Dermis blood vessel endothelial cell (primary cell): Measurements from ENCODE around the gene CD151. TPM values are rescaled to one million over a fixed set of nuclear protein-coding genes. Genes with fewer than 3 reads are reported as not detected.
A peak's percentile ranks its signal among the peaks of the same experiment; 100 is the strongest.

Source experiments
- DNase-seq: peaks from one replicate; pipeline ENCODE4 v3.0.0; 2010
- total RNA-seq: library from RNA; depleted of rRNA; stranded (reverse); fragments of >200 nt; gene quantifications from 2 replicates; pipeline ENCODE4 v1.2.3, GENCODE V29; 2014

CD151 gene
- total RNA-seq, 1 donor from 2014 or later, result 700 TPM

DNA sequence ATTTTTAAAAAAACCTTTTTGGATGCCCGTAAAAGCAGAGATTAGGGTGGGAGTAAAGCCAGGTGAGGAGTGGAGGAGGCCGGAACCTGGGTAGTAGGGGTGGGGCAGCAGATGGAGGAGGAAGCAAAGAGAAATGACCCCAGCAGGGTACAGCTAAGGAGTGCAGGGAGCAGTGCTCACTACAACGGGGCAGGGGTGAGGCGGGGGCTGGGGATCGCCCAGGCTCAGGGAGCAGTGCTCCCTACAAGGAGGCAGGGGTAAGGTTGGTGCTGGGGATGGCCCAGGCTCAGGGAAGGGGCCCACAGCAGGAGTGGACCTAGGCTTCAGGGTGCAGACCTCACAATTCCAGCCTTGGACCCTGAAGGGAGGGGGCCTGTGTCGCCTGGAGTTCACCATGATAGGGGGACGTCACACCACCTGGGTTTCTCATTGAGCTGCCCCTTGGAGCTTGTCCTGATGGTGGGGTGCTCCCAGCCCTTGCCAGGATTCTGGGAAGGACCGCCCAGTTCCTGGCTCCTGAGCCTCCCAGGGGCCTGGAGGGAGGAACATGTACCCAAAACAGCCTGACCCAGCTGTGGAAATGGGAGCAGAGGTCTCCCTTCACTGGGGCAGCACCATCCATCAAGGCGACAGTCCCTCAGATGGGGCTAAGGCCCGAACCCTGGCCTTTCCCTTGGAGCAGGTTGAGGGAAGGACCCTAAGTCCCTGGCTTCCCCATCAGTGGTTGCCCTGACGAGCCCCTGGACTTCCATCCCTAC, 16.9 kb upstream of the CD151 start:
- DNase-seq, result no peak

DNA sequence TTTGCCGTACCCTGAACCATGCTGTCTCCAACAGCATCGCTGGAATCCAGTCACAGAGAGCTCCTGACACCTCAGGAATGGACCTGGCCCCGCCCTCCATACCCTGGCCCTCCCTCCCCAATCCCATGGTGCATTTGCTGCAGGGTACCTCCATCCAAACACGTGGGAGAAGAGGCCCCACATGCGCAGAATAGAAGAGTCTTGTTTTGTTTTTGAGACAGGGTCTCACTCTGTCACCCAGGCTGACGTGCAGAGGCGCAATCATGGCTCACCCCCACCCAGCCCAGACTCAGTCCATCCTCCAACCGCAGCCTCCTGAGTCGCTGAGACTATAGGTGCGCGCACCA, 16.3 kb upstream of the CD151 start:
- no peak for DNase-seq

DNA sequence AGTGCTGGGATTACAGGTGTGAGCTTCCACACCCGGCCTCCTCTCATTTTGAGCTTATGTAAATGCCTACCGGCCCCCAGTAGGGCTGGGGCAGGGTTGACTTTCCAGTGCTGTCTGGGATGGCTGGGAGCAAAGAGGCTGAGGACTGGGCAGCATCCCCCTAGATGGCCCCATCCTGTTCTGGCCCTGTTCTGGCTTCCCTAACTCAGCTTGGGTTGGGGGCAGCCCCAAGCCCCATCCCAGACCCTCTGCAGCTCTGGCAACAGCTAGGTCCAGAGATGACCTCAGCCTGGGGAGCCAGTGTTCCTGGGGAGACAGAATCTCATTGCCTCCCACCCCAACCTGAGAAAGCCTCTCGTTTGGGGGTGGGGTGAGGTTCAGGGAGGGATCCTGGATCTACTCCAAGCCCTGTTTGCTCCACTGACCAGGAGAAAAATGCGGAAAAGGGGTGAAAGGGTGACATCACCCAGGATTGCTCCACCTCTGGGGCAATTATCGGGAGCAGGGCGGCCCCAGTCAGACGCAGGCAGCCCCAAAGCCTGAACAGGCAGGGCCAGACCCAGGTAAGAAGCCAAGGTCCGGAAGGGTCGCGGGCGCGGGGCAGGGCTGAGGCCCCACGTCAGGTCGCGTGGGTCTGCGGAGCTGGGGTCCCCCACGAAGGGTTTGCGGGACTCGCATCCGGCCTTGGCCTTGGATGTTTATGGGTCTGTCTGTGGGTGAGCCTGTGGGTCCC, 14.2 kb upstream of the CD151 start, which contains the start of gene PNPLA2:
PNPLA2 (plus strand) TSS at position 519 of the 733 bp plus-strand sequence. CDS start 805 bp downstream, outside the sequence.
- DNase-seq, result no peak

DNA sequence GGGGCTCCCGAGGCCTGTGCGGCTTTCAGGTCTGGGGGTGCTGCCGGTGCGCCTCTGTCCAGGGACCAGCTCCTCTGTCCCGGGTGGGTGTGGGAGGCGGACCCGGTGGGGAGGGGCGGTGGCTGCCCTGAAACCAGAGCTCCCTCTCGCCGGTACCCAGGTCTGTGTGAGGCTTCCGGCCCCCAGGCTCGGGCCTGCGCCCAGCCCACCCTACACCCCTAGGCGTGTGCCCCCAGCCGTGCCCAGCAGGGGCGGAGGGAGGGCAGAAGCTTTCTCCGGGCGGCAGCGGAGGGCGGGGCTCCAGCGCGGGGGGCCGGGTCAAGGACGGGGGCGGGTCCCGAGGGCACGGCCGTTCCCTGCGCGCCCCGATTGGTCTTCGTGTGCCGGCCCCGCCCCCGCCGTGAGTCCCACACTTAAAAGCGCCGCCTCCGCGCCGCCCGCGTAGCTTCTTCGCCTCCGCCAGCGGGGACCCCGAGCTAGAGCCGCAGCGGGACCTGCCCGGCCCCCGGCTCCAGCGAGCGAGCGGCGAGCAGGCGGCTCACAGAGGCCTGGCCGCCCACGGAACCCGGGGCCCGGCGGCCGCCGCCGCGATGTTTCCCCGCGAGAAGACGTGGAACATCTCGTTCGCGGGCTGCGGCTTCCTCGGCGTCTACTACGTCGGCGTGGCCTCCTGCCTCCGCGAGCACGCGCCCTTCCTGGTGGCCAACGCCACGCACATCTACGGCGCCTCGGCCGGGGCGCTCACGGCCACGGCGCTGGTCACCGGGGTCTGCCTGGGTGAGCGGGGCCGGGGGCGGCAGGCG, 13.4 kb upstream of the CD151 start:
- DNase-seq, result peak; percentile 91

DNA sequence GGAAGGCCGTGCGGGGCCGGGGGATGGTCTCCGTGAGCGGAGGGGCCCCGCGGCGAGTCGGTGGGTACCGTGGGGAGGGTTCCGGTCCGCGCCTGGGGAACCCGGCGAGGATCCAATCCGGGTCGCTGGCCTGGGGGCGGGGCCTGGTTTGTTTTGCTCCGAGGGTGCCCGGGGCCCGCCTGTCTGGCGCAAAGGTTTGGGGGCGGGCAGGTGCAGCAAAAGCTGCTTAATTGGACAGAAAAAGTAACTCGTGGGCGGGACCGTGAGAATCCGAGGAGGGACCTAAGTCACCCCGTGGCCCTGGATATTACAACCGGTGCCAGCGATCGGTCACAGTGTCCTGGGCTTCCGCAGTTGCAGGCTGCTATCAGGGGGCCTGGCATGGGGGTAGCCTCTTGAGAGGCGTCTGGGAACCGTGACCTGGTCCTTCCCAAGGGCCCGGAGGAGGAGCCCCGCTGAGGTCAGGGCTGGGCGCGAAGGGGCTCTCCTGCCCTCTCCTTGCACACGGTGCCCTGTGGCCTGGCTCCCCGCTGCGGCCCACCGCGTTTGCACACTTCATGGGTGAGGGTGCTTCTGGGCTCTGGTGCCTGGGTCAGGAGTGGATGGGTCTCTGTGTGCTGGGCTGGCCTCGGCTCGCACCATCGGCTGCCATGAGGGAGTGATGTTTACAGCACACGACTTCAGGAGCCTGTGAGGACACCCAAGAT, 12.7 kb upstream of the CD151 start:
- peak; percentile 85 for DNase-seq

DNA sequence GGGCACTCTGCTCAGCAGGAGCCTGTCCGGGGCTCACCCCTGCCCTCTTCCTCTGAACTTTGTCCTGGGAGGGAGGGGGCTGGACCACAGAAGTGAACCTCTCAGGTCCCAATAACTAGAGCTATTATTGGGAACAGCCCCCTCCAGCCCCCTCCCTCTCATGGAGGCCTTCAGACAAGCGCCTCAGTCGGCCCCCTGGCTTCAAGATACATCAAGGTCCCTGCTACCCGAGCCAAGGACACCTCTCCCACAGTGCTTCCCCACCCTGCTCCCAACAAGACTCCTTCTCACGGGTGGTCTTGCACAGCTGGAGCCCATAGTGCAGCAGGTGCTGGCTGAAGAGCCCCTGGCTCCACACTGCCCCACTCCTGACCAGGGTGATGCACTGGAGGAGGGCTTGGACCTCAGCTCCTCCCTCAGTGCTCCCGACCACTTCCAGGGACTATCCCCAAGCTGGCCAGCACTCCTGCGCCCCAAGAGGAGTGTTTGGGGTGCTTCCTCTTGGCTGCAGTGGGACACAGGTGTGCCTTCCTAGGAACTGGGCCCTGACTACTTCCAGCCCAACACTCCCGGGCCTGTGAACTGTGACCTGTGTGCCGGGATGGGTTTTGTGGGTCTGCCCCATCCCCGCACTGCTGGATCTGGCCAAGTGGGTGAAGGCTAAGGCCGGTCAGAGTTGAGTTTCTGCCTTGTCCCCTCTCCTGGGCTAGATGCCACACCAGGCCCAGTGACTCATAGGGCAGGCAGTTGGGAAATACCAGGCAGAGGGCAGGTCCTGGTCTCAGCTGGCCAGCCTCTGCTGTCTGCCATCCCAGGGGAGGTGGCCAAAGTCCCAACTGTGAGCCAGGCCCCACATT, 11.9 kb upstream of the CD151 start:
- peak; percentile 50 for DNase-seq

DNA sequence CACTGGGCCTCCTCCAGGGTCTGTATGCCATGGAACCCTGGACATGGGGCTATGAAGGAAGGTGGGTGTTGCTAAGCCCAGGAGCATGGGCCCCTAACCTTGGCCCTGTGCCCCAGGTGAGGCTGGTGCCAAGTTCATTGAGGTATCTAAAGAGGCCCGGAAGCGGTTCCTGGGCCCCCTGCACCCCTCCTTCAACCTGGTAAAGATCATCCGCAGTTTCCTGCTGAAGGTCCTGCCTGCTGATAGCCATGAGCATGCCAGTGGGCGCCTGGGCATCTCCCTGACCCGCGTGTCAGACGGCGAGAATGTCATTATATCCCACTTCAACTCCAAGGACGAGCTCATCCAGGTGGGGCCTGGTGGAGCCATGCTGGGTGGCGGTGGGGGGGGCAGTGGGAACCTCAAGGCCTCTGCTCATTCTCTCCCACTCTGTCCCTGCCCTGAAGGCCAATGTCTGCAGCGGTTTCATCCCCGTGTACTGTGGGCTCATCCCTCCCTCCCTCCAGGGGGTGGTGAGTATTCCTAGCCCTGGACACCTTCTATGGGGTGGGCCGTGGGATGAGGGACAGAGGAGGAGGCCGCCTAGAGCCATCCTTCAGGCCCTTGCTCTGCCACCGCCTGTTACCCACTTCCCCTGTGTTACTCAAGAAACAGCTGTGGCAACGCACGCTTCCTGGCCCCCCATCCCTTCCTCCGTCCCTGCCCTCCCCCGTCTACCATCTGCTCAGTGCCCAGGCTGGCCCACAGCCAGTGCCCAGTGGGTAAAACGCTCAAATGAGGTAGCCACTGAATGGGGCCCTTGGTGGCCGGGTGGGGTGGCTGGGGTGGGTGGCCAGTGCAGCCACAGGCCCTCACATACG, 11.0 kb upstream of the CD151 start:
- no peak for DNase-seq

DNA sequence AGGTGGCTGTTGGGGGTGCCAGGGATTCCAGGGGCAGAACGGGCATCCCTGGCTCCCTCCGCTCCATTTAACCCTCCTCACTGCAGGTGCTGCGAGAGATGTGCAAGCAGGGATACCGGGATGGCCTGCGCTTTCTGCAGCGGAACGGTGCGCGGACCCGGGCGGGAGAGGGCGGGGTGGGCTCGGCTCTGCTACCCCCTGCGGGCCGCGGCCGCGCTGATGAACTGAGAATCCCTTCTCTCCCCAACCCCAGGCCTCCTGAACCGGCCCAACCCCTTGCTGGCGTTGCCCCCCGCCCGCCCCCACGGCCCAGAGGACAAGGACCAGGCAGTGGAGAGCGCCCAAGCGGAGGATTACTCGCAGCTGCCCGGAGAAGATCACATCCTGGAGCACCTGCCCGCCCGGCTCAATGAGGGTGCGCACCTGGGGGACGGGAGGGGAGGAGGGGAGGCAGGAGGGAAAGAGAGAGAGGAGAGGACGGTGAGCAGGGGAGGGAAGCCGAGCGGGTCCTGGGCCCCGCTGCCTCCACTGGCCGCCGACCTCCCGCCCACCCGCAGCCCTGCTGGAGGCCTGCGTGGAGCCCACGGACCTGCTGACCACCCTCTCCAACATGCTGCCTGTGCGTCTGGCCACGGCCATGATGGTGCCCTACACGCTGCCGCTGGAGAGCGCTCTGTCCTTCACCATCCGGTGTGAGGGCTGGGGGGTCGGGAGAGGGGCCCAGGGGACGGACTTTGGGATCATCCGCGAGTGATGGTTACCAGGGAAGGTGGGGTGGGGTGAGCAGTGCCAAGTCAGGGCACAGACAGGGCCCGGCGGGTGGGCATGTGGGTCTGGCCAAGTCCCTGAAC, 9.1 kb upstream of the CD151 start:
- DNase-seq, result no peak

DNA sequence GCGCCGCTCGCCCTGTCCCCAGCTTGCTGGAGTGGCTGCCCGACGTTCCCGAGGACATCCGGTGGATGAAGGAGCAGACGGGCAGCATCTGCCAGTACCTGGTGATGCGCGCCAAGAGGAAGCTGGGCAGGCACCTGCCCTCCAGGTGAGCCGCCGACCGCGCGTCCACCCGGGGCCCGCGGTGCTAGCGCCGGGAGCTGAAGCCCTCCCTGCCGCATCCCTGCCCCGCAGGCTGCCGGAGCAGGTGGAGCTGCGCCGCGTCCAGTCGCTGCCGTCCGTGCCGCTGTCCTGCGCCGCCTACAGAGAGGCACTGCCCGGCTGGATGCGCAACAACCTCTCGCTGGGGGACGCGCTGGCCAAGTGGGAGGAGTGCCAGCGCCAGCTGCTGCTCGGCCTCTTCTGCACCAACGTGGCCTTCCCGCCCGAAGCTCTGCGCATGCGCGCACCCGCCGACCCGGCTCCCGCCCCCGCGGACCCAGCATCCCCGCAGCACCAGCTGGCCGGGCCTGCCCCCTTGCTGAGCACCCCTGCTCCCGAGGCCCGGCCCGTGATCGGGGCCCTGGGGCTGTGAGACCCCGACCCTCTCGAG, 8.4 kb upstream of the CD151 start:
- no peak for DNase-seq

DNA sequence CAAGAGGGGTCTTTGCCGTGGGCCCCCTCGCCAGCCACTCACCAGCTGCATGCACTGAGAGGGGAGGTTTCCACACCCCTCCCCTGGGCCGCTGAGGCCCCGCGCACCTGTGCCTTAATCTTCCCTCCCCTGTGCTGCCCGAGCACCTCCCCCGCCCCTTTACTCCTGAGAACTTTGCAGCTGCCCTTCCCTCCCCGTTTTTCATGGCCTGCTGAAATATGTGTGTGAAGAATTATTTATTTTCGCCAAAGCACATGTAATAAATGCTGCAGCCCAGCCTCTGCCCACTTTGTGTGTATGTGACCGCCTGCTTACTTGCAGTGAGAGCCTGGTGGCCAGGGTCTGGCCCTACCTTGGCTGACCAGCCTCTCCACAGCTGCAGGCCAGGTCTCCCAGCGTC, 7.8 kb upstream of the CD151 start:
- no peak for DNase-seq

DNA sequence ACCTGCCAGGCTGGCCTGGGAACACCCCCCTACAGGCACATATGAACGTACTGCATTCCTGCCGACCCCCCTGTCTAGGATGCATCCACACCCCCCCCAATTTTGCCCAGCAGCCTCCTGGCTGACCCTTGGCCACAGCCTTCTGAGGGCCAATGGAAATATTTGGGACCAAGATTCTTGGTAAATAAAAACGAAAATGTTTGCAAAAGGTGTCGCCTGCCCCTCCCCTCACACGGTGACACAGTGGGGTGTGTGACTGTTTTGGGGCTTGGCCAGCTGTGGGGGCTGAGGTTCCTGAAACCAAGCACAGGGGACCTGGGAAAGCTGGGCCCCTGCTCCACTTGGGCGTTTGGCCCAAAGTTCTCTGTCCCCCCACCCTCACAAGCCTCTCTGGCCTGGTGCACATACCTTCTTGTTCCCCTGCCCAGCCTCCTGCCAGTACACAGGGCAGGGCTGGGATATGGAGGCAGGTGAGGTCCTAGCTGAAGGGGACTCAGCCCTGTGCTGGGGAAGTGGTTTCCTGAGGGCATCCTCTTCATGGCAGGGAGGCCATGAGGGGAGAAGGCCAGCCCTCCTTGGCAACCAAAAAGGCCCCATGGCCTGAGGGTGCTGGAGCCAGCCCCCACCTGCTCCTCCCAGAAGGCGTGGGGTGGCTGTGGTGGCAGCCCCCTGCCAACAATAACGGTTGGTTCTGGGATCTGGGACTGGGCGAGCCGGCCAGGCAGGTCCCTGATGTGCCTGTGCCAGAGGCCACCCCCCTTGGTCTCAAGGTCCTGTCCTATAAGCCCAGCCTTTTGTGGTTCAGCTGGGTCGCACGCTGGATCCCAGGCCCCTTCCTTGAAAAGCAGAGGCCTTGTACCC, 7.2 kb upstream of the CD151 start:
- no peak for DNase-seq

DNA sequence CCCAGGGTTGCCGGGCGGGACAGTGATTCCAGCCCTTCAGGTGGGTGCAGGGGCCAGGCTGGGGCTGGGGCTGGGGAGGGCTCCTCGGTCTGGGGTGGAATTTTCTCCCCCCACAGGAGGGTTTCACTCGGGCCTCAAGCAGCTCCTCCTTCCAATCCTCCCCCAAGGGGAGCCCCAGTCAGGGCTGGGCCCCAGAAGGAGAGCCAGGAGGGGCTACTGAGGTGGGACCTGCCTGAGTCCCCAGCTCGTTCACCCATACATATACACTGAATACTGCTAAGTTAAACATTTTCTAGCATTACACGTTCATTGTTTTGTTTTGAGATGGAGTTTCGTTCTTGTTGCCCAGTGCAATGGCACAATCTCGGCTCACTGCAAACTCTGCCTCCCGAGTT, 6.5 kb upstream of the CD151 start:
- no peak for DNase-seq

DNA sequence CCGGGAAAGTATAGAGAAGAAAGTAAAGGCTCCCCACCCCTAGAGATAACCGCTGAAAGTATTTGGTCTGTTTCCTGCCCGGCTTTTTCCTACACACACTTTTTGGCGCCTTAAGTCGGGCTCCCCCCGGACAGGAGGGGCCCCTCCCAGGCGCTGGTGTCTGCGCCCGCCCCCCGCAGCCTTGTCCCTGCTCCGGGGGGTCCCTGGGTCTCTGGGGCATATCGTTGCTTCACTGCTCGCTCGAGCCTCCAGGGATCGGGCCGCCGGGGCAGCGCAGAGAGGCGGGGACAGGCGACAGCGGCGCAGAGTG, 6.0 kb upstream of the CD151 start:
- DNase-seq, result no peak

DNA sequence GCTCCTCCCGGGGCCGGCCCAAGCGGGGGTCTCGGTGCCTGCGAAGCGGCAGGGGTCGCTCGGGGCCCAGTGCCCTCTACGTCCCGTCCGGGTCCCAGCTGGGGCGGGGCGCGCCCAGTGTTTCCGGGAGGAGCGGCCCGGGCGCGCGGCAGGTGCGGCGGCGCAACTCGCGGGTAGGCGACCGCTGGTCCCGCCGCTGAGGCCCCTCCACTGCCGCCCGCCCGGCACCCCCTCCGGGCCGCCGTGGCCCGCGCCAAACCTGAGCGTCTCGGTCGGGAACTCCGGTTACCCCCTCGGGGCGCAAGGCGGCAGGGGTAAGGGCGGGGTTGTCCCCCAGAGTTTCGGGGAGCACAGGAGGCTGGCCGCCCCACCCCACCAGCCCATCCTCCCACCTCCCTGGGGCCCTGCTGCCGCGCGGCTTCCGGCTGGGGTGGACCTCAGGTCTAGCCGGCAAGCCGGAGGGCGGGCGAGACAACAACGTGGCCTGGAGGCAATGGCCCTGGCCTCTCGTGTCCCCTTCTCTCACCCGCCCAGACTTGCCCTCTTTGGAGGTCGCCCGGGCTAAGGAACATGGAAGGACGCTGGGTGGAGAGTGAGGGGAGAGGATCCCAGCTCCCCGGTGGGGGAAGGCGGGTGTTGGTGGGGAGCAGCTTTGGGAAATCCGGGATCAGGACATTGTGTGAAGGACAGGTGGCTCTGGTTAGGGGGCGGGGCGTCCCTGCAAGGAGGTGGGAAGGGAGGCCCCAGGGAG, 5.4 kb upstream of the CD151 start:
- DNase-seq, result no peak

DNA sequence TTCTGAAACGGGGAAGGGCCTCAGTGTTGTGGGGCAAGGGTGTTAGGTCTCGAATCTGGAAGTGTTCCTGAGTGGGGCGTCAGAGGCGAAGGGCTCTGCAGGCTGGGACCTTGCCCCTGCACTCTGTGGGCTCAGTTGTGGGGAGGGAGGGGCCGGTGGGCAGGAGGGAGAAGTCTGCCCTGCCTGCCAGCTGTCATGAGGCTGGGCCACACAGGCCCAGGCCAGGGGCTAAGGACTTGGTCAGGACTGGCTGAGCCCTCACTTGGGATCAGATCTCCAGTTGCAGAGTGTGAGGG, 4.9 kb upstream of the CD151 start, which contains the start of gene CRACR2B:
CRACR2B (plus strand) TSS at position 23 of the 296 bp plus-strand sequence. CDS start 689 bp downstream, outside the sequence.
- DNase-seq, result no peak

DNA sequence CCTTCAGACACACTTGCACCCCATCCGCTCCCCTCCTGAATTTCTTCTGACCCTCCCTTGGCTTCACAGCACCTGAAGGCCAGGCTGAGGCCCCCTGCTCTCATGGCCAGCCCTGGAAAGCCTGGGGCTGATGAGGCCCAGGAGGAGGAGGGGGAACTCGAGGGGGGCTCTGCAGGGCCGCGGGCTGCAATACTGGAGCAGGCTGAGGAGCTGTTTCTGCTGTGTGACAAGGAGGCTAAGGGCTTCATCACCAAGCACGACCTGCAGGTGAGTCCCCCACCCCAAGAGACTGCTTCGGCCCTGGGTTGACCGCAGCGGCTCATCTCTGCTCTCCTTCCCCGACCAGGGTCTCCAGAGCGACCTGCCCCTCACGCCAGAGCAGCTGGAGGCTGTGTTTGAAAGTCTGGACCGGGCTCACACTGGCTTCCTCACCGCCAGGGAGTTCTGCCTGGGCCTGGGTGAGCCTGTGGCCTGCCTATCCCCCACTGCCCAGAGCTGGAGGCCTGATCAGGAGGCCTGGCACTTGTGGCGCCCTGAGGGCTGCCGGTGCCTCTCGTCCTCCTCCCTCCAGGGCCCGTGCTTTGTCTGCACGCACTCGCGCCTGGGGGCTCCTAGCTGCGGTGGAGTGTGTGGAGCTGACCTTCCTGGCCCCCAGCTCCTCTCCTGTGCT, 4.1 kb upstream of the CD151 start:
- no peak for DNase-seq

DNA sequence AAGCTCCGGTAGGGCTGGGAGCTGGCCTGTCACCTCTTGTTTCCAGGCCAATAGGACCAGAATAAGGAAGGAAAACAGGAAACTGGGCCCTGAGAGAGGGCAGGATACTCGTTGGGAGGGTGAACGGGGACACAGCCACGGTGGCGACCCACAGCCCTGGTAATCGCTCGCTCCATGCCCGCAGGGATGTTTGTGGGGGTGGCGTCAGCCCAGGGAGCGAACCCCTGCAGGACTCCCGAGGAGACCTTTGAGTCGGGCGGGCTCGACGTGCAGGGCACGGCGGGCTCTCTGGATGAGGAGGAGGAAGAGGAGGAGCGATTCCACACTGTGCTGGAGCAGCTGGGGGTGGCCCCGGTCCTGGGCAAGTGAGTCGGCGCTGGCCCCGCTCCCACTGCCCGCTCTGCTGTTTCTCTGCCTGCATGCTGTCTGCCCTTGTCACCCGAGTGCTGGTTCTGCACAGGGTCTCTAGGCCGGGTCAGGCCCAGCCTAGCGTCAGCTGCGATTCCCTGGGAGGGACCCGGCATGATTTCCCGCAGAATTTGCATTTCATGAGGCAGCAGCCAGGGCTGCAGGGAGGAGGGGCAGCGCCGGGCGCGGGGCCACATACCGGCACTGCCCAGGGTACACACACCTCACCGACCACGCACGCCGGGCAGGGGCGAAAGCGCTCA, 3.4 kb upstream of the CD151 start:
- DNase-seq, result peak; percentile 82
